Stimulated activated naive CD8-positive, alpha-beta T cell treated with anti-CD3 and anti-CD28 coated beads, Interleukin-15, amount 100 ng/mL, for 72 hours (primary cell): ENCODE results near the gene MYCBP.
A peak's percentile ranks its signal among the peaks of the same experiment; 100 is the strongest.
"Not testable (repeated sequence)": the region's sequence is repeated elsewhere in the genome, so short reads cannot be mapped to it uniquely, and the experiment has no call there.

Experiments used
- ATAC-seq: fragments of 150-1000 bp; cut with Tn5 transposase; 2 replicates; pipeline ENCODE4 v1.10.0; 2021; ENCODE audit warnings: mild to moderate bottlenecking, moderate library complexity
- DNase-seq, 2 donors: peaks; one replicate each; pipeline ENCODE4 v3.0.0; 2021 to 2022
- H3K27ac Mint-ChIP-seq, 2 donors: one replicate each; pipeline ENCODE4 v1.8.0; 2022; ENCODE audit warnings: mild to moderate bottlenecking in 2 of 2, mixed read lengths in 2 of 2, moderate library complexity in 2 of 2
- H3K27me3 Mint-ChIP-seq: one replicate; pipeline ENCODE4 v1.8.0; 2022; ENCODE audit warnings: mixed read lengths
- H3K4me1 Mint-ChIP-seq: one replicate; pipeline ENCODE4 v1.8.0; 2022; ENCODE audit warnings: mild to moderate bottlenecking, mixed read lengths
- H3K4me3 Mint-ChIP-seq, 2 donors: one replicate each; pipeline ENCODE4 v1.8.0; 2022; ENCODE audit warnings: mild to moderate bottlenecking in 2 of 2, mixed read lengths in 2 of 2, moderate library complexity in 1 of 2
- H3K9me3 Mint-ChIP-seq, 2 donors: one replicate each; pipeline ENCODE4 v1.8.0; 2022; ENCODE audit warnings: mixed read lengths in 2 of 2

MYCBP gene, protein sequence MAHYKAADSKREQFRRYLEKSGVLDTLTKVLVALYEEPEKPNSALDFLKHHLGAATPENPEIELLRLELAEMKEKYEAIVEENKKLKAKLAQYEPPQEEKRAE

DNA sequence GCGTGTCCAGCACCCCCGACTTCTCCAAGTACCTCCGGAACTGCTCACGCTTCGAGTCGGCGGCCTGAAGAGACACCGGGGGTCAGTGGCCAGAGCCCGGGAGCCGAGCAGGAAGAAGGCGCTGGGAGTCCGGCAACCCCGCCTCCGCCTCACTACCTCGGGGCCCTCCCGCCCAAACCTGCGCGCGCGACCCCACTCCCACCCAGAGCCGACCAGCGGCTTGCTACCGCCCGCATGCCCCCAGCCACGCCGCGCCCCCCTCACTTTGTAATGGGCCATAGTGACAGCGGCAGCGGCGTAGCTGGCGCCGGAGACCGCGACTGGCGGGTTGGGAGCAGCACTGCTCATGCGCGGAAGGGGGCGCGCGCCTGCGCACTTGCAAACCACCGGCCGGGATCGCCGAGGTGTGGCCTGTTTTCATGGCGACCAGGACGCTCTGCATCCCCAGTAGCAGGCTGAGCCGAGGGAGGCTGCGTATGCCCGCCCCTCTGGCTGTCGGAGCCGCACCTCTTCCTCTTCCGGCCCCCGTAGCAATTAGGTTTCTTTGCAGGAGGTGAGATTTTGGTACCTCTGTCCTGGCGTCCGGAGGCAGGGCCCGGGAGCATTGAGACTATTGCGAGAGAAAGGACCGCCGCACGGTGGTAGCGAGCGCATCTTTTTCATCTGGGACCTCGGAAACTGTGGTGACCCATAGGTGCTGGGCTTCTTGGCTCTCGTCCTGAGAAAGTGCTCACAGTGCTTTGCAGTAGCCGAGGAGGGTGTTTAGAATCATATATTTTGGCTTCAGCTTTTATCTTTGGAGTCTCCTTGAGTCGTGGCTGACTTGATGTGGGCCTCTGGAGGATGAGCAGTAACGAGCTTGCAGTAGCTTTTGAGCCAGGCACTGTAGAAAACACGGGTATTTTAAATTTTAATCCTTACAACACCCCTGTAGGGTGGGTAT is at the start of gene MYCBP:
Gene MYCBP (minus strand): TSS at position 322 of the 943 bp plus-strand sequence. CDS start 43 bp downstream, at position 279.
- ATAC-seq = peak; percentile 100
- Mint-ChIP-seq H3K4me3 (peak within 1 kb of the TSS; percentile 91 to 95), H3K27me3 (no peaks in the 10 kb centered on the region), H3K27ac (peak within 1 kb of the TSS; percentile 78 to 92), H3K4me1 (peaks cover 35% of the 10 kb centered on the region), H3K9me3 (no peaks in the 10 kb centered on the region)
- DNase-seq = peak; percentile 98

DNA sequence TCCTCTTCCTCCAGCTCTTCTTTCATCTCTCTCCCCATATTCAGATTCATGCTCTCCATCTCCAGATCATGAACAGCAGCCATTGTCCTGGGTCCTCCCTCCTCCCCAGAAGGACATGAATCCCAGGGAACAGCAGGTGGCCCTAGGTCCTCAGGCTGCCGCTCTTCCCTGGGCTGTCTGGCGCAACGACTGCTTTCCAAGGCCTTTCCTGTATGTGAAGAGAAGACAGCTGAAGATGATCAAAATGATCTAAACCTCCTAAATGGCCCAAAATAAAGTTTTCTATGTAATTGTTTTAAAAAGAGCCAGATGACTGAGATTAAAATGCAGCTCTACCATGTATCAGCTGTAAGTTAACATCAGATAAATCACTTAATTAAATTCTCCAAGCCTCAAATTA is 46.0 kb upstream of the MYCBP start:
- Mint-ChIP-seq H3K4me3 (no peak overlapping the region), H3K4me1 (peaks cover 9% of the 10 kb centered on the region), H3K9me3 (no peaks in the 10 kb centered on the region), H3K27me3 (no peaks in the 10 kb centered on the region), H3K27ac (peak overlapping the region in 1 of 2 donors; percentile 92)
- DNase-seq (no peak), ATAC-seq (no peak)

DNA sequence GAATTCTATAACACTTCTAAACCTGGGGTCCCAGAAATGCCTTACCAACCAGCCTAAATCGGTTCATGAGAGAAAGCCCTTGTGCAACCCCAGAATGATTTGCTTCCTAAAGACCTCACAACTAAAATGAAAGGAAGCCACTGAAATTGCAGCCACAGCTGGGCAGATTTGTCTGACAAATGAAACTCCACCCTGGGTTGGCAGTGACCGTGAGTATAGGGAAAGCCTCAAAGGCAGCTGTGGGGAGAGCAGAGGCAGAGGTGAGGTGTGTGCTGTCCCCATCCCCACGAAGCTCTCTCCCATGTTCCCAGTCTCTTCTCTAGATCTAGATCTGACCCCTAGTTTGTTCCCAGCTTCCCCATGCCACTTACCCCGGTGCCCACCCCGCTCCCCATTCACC is 45.4 kb upstream of the MYCBP start:
- Mint-ChIP-seq H3K4me3 (no peak overlapping the region), H3K4me1 (peaks cover 9% of the 10 kb centered on the region), H3K27ac (no peak overlapping the region), H3K9me3 (no peaks in the 10 kb centered on the region), H3K27me3 (no peaks in the 10 kb centered on the region)
- ATAC-seq = no peak
- DNase-seq = no peak

DNA sequence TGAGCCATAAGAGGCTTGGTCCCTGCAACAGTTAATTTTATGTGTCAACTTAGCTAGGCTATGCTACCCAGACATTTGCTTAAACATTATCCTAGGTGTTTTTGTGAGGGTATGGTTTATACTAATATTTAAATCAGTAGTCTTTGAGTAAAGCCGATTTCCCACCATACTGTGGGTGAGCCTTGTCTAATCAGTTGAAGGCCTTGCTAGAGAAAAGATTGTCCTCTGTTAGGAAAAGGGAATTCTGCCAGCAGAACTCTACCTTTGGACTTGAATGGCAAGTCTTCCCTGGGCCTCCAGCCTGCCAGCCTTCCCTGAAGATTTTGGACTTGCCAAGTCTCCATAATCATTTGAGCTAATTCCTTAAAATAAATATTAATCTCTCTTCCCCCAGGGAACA is 44.6 kb upstream of the MYCBP start:
- ATAC-seq (no peak), DNase-seq (no peak)
- no peak overlapping the region for H3K4me3 Mint-ChIP-seq
- H3K27ac Mint-ChIP-seq = no peak overlapping the region
- H3K27me3 Mint-ChIP-seq = no peaks in the 10 kb centered on the region
- no peaks in the 10 kb centered on the region for H3K9me3 Mint-ChIP-seq
- H3K4me1 Mint-ChIP-seq = peaks cover 9% of the 10 kb centered on the region

DNA sequence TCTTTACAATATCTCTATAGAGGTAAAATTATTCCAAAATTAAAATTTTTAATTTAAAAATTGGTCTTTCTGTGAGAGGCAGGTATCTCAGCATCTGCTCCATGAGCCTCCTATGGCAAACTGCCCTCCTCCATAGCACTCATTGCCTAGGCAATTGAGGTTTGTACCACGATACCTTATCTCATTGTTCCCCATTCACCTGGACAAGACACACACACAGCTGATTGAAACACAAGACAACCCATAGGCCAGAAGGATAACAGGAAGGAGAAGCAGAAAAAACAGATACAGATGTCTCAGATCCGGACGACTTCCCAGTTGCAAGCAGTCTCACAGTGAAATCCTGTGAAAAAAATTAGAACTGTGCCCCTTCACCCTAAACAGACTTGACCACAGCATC is 44.2 kb upstream of the MYCBP start:
- no peak overlapping the region for H3K27ac Mint-ChIP-seq
- H3K4me3 Mint-ChIP-seq = no peak overlapping the region
- no peaks in the 10 kb centered on the region for H3K27me3 Mint-ChIP-seq
- no peak for DNase-seq
- peaks cover 9% of the 10 kb centered on the region for H3K4me1 Mint-ChIP-seq
- no peak for ATAC-seq
- H3K9me3 Mint-ChIP-seq = no peaks in the 10 kb centered on the region

DNA sequence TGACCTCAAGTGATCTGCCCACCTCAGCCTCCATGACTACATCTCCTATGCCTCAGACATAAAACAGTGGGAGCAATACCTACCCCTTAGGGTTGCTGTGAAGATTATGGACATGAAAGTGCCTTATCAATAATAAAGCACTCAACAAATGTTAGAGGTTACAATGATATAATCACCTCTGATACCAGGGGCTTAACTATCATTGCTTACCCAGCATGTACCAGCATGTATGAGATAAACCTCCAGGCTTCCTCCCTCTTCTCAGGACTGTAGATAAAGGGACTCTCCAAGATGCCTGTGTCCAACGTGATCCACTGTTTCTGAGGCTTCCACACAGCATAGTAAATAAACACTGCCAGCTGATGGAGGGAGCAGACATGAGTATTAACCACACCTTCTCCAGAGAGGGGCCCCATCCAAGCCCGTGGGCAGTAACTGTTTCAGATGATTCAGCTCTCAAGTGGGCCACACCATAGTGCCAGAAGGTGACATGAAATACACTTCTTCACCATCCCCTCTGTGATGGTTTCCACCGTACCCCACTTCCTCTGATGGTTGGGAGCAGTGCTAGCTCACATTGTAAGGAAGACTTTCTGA is 42.3 kb upstream of the MYCBP start:
- no peak overlapping the region for H3K27ac Mint-ChIP-seq
- DNase-seq (peak in 1 of 2 donors; percentile 41), ATAC-seq (peak; percentile 91)
- peaks cover 9% of the 10 kb centered on the region for H3K4me1 Mint-ChIP-seq
- H3K9me3 Mint-ChIP-seq = no peaks in the 10 kb centered on the region
- no peak overlapping the region for H3K4me3 Mint-ChIP-seq
- no peaks in the 10 kb centered on the region for H3K27me3 Mint-ChIP-seq

DNA sequence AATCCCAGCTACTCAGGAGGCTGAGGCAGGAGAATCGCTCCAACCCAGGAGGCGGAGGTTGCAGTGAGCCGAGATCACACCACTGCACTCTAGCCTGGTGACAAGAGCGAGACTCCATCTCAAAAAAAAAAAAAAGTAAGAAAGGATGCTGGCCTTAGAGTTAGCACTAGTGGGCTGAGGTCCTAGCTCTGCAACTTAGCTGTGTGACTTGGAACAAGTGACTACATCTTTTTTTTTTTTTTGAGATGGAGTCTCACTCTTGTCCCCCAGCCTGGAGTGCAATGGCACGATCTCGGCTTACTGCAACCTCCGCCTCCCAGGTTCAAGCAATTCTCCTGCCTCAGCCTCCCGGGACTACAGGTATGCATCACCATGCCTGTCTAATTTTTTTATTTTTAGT is 41.8 kb upstream of the MYCBP start:
- not testable (repeated sequence) for ATAC-seq, DNase-seq, H3K27me3 Mint-ChIP-seq, H3K4me3 Mint-ChIP-seq, H3K27ac Mint-ChIP-seq, H3K9me3 Mint-ChIP-seq, H3K4me1 Mint-ChIP-seq

DNA sequence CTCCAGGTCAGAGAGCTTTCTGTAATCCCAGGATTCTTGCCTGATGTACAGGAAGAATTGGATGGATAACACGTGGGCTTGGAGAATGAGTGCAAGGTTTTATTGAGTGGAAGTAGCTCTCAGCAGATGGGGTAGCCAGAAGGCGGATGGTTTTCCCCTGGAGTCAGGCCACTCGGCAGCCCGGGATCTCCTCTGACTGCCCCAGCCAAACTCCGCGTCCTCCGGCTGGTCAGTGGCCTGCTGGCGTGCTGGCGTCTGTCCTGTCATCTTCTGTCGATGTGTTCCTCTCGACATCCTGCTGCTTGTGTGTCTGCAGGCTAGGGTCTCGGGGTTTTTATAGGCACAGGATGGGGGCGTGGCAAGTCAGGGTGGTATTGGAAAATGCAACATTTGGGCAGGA is 35.7 kb upstream of the MYCBP start:
- DNase-seq = no peak
- H3K4me3 Mint-ChIP-seq = no peak overlapping the region
- no peaks in the 10 kb centered on the region for H3K27me3 Mint-ChIP-seq
- H3K4me1 Mint-ChIP-seq = no peaks in the 10 kb centered on the region
- H3K27ac Mint-ChIP-seq = no peak overlapping the region
- no peaks in the 10 kb centered on the region for H3K9me3 Mint-ChIP-seq
- ATAC-seq = no peak

DNA sequence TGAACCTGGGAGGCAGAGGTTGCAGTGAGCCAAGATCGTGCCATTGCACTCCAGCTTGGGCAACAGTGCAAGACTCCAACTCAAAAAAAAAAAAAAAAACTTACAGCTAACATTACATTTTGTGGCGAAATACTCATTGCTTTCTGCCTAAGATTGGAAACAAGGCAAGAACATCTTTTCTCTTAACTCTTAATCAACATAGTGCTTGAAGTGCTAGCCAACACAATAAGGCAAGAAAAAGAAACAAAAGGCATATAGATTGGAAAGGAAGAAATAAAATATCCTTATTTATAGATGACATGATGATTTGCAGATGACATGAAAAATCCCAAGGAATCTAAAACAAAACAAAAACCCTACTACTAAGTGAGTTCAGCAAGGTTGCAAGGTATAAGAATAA is 32.8 kb upstream of the MYCBP start:
- Mint-ChIP-seq H3K4me1 (no peaks in the 10 kb centered on the region), H3K27ac (no peak overlapping the region), H3K9me3 (no peaks in the 10 kb centered on the region), H3K27me3 (no peaks in the 10 kb centered on the region), H3K4me3 (no peak overlapping the region)
- no peak for ATAC-seq
- DNase-seq = no peak

DNA sequence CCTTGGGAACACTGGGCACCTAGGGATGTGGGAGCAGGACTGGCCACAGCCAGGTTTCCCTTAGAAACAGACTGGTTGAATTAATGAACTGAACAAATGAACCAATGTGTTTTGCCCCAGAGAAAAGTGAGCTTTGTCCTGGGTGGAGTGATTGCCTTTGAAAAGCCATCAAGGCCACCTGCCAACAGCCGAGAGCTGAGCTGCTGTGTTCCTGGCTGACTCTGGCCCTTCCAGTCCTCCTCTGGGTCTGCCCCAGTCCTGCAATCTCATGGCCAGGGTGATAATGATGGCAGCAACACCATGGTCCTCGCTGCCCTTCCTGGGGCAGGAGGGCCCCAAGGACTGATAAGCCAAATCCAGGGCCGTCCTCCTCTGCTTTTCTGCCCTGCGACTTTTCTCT is 26.4 kb upstream of the MYCBP start:
- no peaks in the 10 kb centered on the region for H3K27me3 Mint-ChIP-seq
- no peak overlapping the region for H3K4me3 Mint-ChIP-seq
- ATAC-seq (no peak), DNase-seq (no peak)
- no peaks in the 10 kb centered on the region for H3K4me1 Mint-ChIP-seq
- no peaks in the 10 kb centered on the region for H3K9me3 Mint-ChIP-seq
- H3K27ac Mint-ChIP-seq = no peak overlapping the region

DNA sequence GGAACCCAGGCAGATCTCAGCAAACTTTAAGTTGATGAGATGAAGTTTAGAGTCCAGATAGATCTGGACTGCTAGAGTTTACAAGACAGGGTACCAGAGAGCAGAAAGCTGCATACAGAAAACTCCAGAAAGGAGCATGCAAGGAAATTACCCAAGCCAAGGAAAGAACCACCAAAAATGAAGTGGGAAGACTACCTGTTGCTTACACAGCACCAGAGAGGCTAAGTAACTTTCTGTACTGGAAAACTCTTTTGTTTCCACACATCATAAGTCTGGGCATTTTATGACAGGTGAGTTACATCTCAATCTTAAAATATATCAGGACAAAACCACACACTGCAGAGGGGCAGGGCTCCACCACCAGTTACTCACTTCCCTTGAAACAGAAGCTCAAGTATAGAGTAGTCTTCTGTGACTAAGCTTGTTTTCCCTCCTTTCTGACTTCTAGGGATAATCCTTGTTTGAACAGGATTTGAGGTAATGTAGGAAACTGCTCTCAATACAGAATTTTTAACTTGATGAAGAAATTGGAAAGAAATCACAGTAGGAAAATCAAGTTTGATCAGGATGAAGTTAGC is 25.6 kb upstream of the MYCBP start:
- DNase-seq (no peak), ATAC-seq (no peak)
- H3K9me3 Mint-ChIP-seq = no peaks in the 10 kb centered on the region
- no peaks in the 10 kb centered on the region for H3K4me1 Mint-ChIP-seq
- no peak overlapping the region for H3K27ac Mint-ChIP-seq
- no peak overlapping the region for H3K4me3 Mint-ChIP-seq
- H3K27me3 Mint-ChIP-seq = no peaks in the 10 kb centered on the region

DNA sequence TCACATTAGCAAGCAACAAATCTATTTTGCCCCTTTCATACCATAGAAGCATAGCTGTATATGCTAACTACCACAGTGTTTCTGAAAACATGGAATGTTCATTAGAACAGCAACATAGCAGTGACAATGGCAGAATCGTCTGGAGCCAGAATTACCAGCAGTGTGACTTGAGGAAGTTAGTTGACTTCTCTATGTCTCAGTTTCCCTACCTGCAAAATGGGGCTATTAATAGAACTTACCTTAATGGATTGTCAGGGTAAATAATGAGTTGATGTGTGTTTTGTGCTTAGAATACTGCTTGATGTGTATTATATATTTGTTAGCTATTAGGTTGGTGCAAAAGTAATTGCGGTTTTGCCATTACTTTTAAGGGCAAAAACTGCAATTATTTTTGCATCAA is 23.0 kb upstream of the MYCBP start:
- ATAC-seq = no peak
- Mint-ChIP-seq H3K9me3 (no peaks in the 10 kb centered on the region), H3K4me3 (no peak overlapping the region), H3K27ac (no peak overlapping the region), H3K27me3 (no peaks in the 10 kb centered on the region), H3K4me1 (no peaks in the 10 kb centered on the region)
- DNase-seq = no peak

DNA sequence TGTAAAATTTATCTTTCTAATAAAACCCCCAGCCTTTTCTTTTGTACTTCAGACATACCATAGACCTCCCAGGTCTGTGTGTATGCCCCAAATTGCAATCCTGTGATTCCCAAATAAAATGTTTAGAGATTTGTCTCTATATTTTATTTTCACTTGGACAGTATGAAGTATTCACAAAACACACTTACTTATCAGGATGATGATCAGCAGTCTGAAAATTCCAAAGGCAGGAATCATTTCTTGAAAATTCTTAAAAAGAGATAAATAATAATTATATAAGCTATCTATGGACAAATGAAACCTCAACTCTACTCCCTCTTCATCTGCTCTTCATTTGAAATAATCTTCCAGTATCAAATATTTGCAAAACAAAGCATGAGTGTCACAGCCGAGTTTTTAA is 19.8 kb upstream of the MYCBP start:
- H3K27me3 Mint-ChIP-seq = no peaks in the 10 kb centered on the region
- H3K4me1 Mint-ChIP-seq = no peaks in the 10 kb centered on the region
- no peak overlapping the region for H3K4me3 Mint-ChIP-seq
- DNase-seq = no peak
- no peak overlapping the region for H3K27ac Mint-ChIP-seq
- no peak for ATAC-seq
- H3K9me3 Mint-ChIP-seq = no peaks in the 10 kb centered on the region

DNA sequence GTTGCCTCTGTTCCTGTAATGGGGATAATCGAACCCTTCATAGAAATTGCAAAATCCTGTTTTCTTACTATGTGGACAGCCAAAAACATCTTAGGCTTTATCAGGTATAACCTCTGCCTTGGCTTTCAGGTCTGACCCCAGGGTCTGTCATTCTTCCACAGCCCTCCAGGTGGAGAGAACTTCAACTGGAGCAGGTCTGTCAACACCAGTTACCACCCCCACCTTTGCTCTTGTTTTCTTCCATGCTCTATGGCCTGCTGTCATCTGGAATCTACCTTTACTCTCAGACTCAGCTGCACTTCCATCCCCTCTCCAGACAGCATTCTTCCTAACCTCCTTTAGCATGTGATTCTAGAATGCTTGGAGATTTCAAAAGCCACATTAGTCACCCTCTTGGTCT is 18.6 kb upstream of the MYCBP start:
- no peaks in the 10 kb centered on the region for H3K27me3 Mint-ChIP-seq
- ATAC-seq (no peak), DNase-seq (no peak)
- H3K9me3 Mint-ChIP-seq = no peaks in the 10 kb centered on the region
- H3K4me1 Mint-ChIP-seq = no peaks in the 10 kb centered on the region
- no peak overlapping the region for H3K27ac Mint-ChIP-seq
- no peak overlapping the region for H3K4me3 Mint-ChIP-seq

DNA sequence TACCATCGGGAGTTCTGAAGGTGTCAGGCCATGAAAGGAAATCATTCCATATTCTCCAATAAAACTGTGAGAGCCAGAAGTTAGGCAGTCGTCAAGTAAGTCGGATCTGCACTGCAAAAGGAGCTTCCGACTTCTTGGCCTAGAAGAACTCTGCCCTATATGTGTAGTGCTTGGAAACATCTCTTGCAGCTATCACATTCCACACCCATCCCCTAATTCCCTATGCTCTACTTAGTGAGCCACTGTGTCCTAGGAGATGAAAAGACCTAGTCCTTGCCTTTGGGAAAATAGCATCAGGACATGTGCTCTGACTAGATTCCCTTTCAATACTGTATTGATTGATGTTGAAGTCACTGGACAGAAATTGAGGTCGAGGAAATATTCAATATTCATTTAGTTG is 16.4 kb upstream of the MYCBP start:
- Mint-ChIP-seq H3K9me3 (no peaks in the 10 kb centered on the region), H3K4me1 (no peaks in the 10 kb centered on the region), H3K4me3 (no peak overlapping the region), H3K27me3 (no peaks in the 10 kb centered on the region), H3K27ac (no peak overlapping the region)
- no peak for ATAC-seq
- DNase-seq = no peak
